Transverse colon (tissue), 4 donors: ENCODE results near the gene FMNL2. TPM values are rescaled to one million over a fixed set of nuclear protein-coding genes. Genes with fewer than 3 reads are reported as not detected.

Experiments
- DNase-seq: peaks from one replicate; pipeline ENCODE4 v3.0.0-alpha.2; 2019
- H3K27ac ChIP-seq, 4 donors: fragments of 200-600 bp; sonication (generic); 2 replicates each; pipeline ENCODE4 v1.5.1; 2016 to 2018; ENCODE audit warnings: inconsistent platforms in 4 of 4
- H3K27me3 ChIP-seq: fragments of 200-600 bp; sonication (generic); 2 replicates; pipeline ENCODE4 v1.5.1; 2017; ENCODE audit warnings: inconsistent platforms
- H3K36me3 ChIP-seq, 4 donors: fragments of 200-600 bp; sonication (generic); 2 replicates each; pipeline ENCODE4 v1.5.1; 2017 to 2019; ENCODE audit warnings: inconsistent platforms in 4 of 4
- H3K4me1 ChIP-seq, 4 donors: fragments of 200-600 bp; sonication (generic); 2 replicates each; pipeline ENCODE4 v1.5.1; 2017 to 2020; ENCODE audit warnings: inconsistent platforms in 4 of 4
- H3K4me3 ChIP-seq, 4 donors: fragments of 200-600 bp; sonication (generic); 1 replicate in 1 of 4; 2 replicates in 3 of 4; pipeline versions ENCODE4 v1.5.1 to v1.6.1; 2017 to 2019; ENCODE audit warnings: inconsistent platforms in 4 of 4
- H3K9me3 ChIP-seq, 2 donors: fragments of 200-600 bp; sonication (generic); 2 replicates each; pipeline ENCODE4 v1.5.1; 2017 to 2019; ENCODE audit warnings: inconsistent platforms in 2 of 2
- CTCF ChIP-seq, 5 experiments: fragments of 200-600 bp in 3 of 5; fragments of 450-650 bp in 2 of 5; sonication (generic) in 3 of 5; IDR thresholded peaks; 1 replicate in 2 of 5; 2 replicates in 3 of 5; pipeline ENCODE4 v1.5.1; 2016 to 2017; ENCODE audit warnings: antibody characterized with exemption in 5 of 5, inconsistent platforms in 3 of 5, mild to moderate bottlenecking in 2 of 5, moderate library complexity in 1 of 5
- EP300 ChIP-seq: sonication (generic); formaldehyde crosslinking; IDR thresholded peaks from one replicate; pipeline ENCODE4 v1.6.1; 2017; ENCODE audit warnings: antibody characterized with exemption, low read depth
- POLR2A ChIP-seq: fragments of 450-650 bp; IDR thresholded peaks from one replicate; pipeline ENCODE4 v1.6.1; 2016; ENCODE audit warnings: antibody characterized with exemption, mild to moderate bottlenecking, moderate library complexity
- POLR2AphosphoS5 ChIP-seq, 3 donors: sonication (generic); formaldehyde crosslinking; IDR thresholded peaks; one replicate each; pipeline ENCODE4 v1.6.1; 2016; ENCODE audit warnings: antibody characterized with exemption in 3 of 3
- WGBS, 2 donors: methylation state at CpG; one replicate each; pipeline ENCODE4 v1.1.5; 2018; ENCODE audit warnings: low coverage in 1 of 2; 5-methylcytosine and 5-hydroxymethylcytosine counted together
- in situ Hi-C, 4 donors: fragments of 200-750 bp; cut with MboI; loops; one replicate each; pipeline versions ENCODE4 v1.15.0 to v1.15.1; 2017; ENCODE audit warnings: low sequenced_read_pairs in 3 of 4, low pct_ligation_motif_present in 1 of 4, low pct_unique_long_range_greater_than_20kb in 1 of 4
- intact Hi-C: fragments of 100-400 bp; cut with DNase I; formaldehyde crosslinking; loops from one replicate; pipeline ENCODE4 v1.15.1; 2023; ENCODE audit warnings: low total_unique reads
- total RNA-seq, 4 donors: library from RNA; depleted of rRNA; stranded (reverse); fragments of >200 nt; gene quantifications; one replicate each; pipeline ENCODE4 v1.1.0, GENCODE V29; 2016

FMNL2 gene
- total RNA-seq, 4 donors from 2014 or later = 9.2 to 31.4 (median 23.9) TPM

GRCh38 chr2:152380261-152381055 is 45.5 kb downstream of the FMNL2 start:
- DNase-seq = no peak
- Histone ChIP-seq H3K4me1 (peaks cover 0 to 7% (median 3%) of the 10 kb centered on the region in 4 donors), H3K27me3 (no peaks in the 10 kb centered on the region), H3K36me3 (no peaks in the 10 kb centered on the region), H3K9me3 (no peaks in the 10 kb centered on the region), H3K27ac (no peak overlapping the region), H3K4me3 (no peak overlapping the region)
- TF ChIP-seq EP300 = no peak
- TF ChIP-seq CTCF (IDR thresholded peaks at IDR 0.05) = no peak
- no peak for TF ChIP-seq POLR2AphosphoS5 (IDR thresholded peaks at IDR 0.05)
- no peak for TF ChIP-seq POLR2A
- intact Hi-C loops = no loop called here
- in situ Hi-C loops = no loop called here
- WGBS, 2 donors = 41 to 62% methylated on average over 3 to 5 of the region's 5 CpGs

GRCh38 chr2:152383702-152384101 is 48.7 kb downstream of the FMNL2 start:
- H3K27ac ChIP-seq = no peak overlapping the region
- H3K4me1 ChIP-seq = peaks cover 0 to 8% (median 2%) of the 10 kb centered on the region in 4 donors
- no peaks in the 10 kb centered on the region for H3K9me3 ChIP-seq
- no peak for DNase-seq
- in situ Hi-C loops = no loop called here
- intact Hi-C loops = no loop called here
- TF ChIP-seq POLR2AphosphoS5 (IDR thresholded peaks at IDR 0.05) = no peak
- TF ChIP-seq CTCF (IDR thresholded peaks at IDR 0.05) = no peak
- TF ChIP-seq POLR2A = no peak
- no peaks in the 10 kb centered on the region for H3K27me3 ChIP-seq
- no peaks in the 10 kb centered on the region for H3K36me3 ChIP-seq
- no peak overlapping the region for H3K4me3 ChIP-seq

DNA sequence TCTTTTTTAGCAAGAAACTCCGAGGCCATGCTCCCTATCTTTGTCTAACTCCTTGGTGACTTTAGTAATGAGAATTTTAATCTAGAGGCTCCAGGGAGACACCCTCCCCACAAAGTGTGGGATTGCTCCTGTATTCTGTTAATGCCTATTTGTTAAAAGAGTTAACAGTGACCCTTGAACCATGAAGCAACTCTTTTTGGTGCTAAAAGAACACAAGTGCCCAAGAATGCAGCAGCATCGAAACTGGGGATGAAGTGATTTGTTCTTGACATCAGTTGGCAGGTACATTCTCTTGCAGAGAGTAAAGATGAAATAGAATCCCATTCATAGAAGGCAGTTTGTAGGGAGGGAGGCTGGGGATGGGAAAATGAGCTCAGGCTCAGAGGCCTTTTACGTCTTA is 50.0 kb downstream of the FMNL2 start:
- Histone ChIP-seq H3K27ac (no peak overlapping the region), H3K4me1 (peaks cover 0 to 8% (median 2%) of the 10 kb centered on the region in 4 donors), H3K9me3 (no peaks in the 10 kb centered on the region), H3K27me3 (no peaks in the 10 kb centered on the region), H3K36me3 (no peaks in the 10 kb centered on the region), H3K4me3 (no peak overlapping the region)
- in situ Hi-C loops (no loop called here), intact Hi-C loops (no loop called here)
- WGBS, 2 donors = 79 to 89% methylated on average over 3 of the region's 3 CpGs
- DNase-seq = no peak
- TF ChIP-seq POLR2AphosphoS5 (IDR thresholded peaks at IDR 0.05) (no peak), EP300 (no peak)

DNA sequence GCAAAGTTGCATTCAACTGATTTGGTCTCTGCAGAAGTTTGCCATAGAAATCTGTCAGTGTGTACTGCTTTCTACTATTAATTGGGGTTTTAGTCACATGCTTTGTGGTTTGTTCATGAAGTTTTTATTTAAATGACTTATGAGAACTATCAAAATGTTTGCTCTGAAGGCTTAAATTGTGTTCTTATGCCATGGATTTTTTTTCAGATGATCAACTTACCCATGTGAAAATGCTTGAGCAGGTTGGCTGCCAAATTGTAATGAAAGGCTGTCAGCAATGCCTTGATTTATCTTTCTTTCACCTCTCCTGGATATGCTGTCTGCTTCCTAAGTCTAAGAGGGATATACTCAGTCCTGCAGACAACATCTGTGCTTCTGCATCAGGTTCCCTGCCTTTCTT is 50.7 kb downstream of the FMNL2 start:
- no peak for DNase-seq
- Histone ChIP-seq H3K27ac (no peak overlapping the region), H3K36me3 (no peaks in the 10 kb centered on the region), H3K9me3 (no peaks in the 10 kb centered on the region), H3K27me3 (no peaks in the 10 kb centered on the region), H3K4me1 (peaks cover 0 to 6% (median 3%) of the 10 kb centered on the region in 4 donors), H3K4me3 (no peak overlapping the region)
- intact Hi-C loops (no loop called here), in situ Hi-C loops (no loop called here)
- TF ChIP-seq CTCF (IDR thresholded peaks at IDR 0.05) = no peak
- TF ChIP-seq POLR2AphosphoS5 (IDR thresholded peaks at IDR 0.05) = no peak
- TF ChIP-seq EP300 = no peak
- TF ChIP-seq POLR2A = no peak

- in situ Hi-C loops = no loop called here
- intact Hi-C loops = no loop called here
Measured at GRCh38 chr2:152386266-152386665, 51.3 kb downstream of the FMNL2 start.

More at GRCh38 chr2:152386266-152386665, 51.3 kb downstream of the FMNL2 start:
- no peaks in the 10 kb centered on the region for H3K27me3 ChIP-seq
- TF ChIP-seq POLR2AphosphoS5 (IDR thresholded peaks at IDR 0.05) (no peak), CTCF (IDR thresholded peaks at IDR 0.05) (no peak), POLR2A (no peak), EP300 (no peak)
- H3K27ac ChIP-seq = no peak overlapping the region
- no peaks in the 10 kb centered on the region for H3K36me3 ChIP-seq
- peaks cover 0 to 10% (median 5%) of the 10 kb centered on the region in 4 donors for H3K4me1 ChIP-seq
- H3K9me3 ChIP-seq = no peaks in the 10 kb centered on the region
- WGBS, 2 donors = 89% methylated on average over 1 of the region's 1 CpG; no CpG with 5 or more reads in 1 of the 2 donors
- no peak overlapping the region for H3K4me3 ChIP-seq
- no peak for DNase-seq
